Measurements from ENCODE around the gene PSMG1.
"Not testable (repeated sequence)": the region's sequence is repeated elsewhere in the genome, so short reads cannot be mapped to it uniquely, and the experiment has no call there.

PSMG1 gene

GRCh38 chr21:39149882-39150281, 33.4 kb downstream of the PSMG1 start:
- no peak for TF ChIP-seq CTCF (IDR thresholded peaks at IDR 0.05; ENCODE audit: borderline replicate concordance, insufficient read depth, low read depth, low read length)
- H3K4me3 ChIP-seq (ENCODE audit: low read depth, low read length) = no peak overlapping the region

- H3K4me3 ChIP-seq (ENCODE audit: low read depth, low read length) = no peak overlapping the region
- no peak for TF ChIP-seq CTCF (IDR thresholded peaks at IDR 0.05; ENCODE audit: borderline replicate concordance, insufficient read depth, low read depth, low read length)
Measured at GRCh38 chr21:39148975-39149374, 34.3 kb downstream of the PSMG1 start.

GRCh38 chr21:39144191-39144590, 39.1 kb downstream of the PSMG1 start:
- TF ChIP-seq CTCF (IDR thresholded peaks at IDR 0.05; ENCODE audit: borderline replicate concordance, insufficient read depth, low read depth, low read length) = no peak
- H3K4me3 ChIP-seq (ENCODE audit: low read depth, low read length) = no peak overlapping the region

- no peak for TF ChIP-seq CTCF (IDR thresholded peaks at IDR 0.05; ENCODE audit: borderline replicate concordance, insufficient read depth, low read depth, low read length)
Measured at GRCh38 chr21:39142972-39143371, 40.3 kb downstream of the PSMG1 start.

GRCh38 chr21:39141502-39141901, 41.7 kb downstream of the PSMG1 start:
- no peak overlapping the region for H3K4me3 ChIP-seq (ENCODE audit: low read depth, low read length)
- TF ChIP-seq CTCF (IDR thresholded peaks at IDR 0.05; ENCODE audit: borderline replicate concordance, insufficient read depth, low read depth, low read length) = no peak

More at GRCh38 chr21:39142972-39143371, 40.3 kb downstream of the PSMG1 start:
- no peak overlapping the region for H3K4me3 ChIP-seq (ENCODE audit: low read depth, low read length)

- no peak overlapping the region for H3K4me3 ChIP-seq (ENCODE audit: low read depth, low read length)
- TF ChIP-seq CTCF (IDR thresholded peaks at IDR 0.05; ENCODE audit: borderline replicate concordance, insufficient read depth, low read depth, low read length) = no peak
Measured at GRCh38 chr21:39137248-39138178, 45.7 kb downstream of the PSMG1 start.

- no peak for TF ChIP-seq CTCF (IDR thresholded peaks at IDR 0.05; ENCODE audit: borderline replicate concordance, insufficient read depth, low read depth, low read length)
- H3K4me3 ChIP-seq (ENCODE audit: low read depth, low read length) = no peak overlapping the region
Measured at GRCh38 chr21:39136711-39137110, 46.5 kb downstream of the PSMG1 start.

- not testable (repeated sequence) for H3K4me3 ChIP-seq (ENCODE audit: low read depth, low read length)
Measured at GRCh38 chr21:39136138-39136537, 47.1 kb downstream of the PSMG1 start.

All from GM12875 (cell line).